GM12864 (cell line): ENCODE measurements around the gene MINPP1.
"Not testable (repeated sequence)": the region's sequence is repeated elsewhere in the genome, so short reads cannot be mapped to it uniquely, and the experiment has no call there.

ENCODE experiments used
- DNase-seq: peaks from one replicate; pipeline ENCODE4 v3.0.0-alpha.2; 2011; ENCODE audit warnings: low read depth
- H3K4me3 ChIP-seq: 2 replicates; pipeline ENCODE4 v1.5.1; 2011; ENCODE audit warnings: mild to moderate bottlenecking, low read depth, low read length, control low read depth
- CTCF ChIP-seq: IDR thresholded peaks from 2 replicates; pipeline ENCODE4 v1.5.1; 2011; ENCODE audit warnings: low read depth, mild to moderate bottlenecking, moderate library complexity, low read length, control low read depth, inconsistent platforms; ENCODE audit errors: missing control alignments

The MINPP1 gene

GRCh38 chr10:87504640-87505365 is at the start of gene MINPP1:
Gene MINPP1, plus strand, starts transcription at chr10:87504893. Its CDS starts 23 bp downstream, at chr10:87504916.
- DNase-seq = peak; percentile 51
- no peak for TF ChIP-seq CTCF
- H3K4me3 ChIP-seq = peak within 1 kb of the TSS; percentile 75

- not testable (repeated sequence) for H3K4me3 ChIP-seq, DNase-seq
These were observed 48.0 kb upstream of the MINPP1 start for GRCh38 chr10:87456586-87457220.

- DNase-seq, H3K4me3 ChIP-seq: not testable (repeated sequence)
These were observed 42.9 kb upstream of the MINPP1 start for GRCh38 chr10:87461751-87462150.

GRCh38 chr10:87466849-87467248 is 37.8 kb upstream of the MINPP1 start:
- H3K4me3 ChIP-seq, DNase-seq: not testable (repeated sequence)

- DNase-seq, H3K4me3 ChIP-seq: not testable (repeated sequence)
These were observed 16.0 kb upstream of the MINPP1 start for GRCh38 chr10:87488733-87489132.

- H3K4me3 ChIP-seq, DNase-seq: not testable (repeated sequence)
These were observed 14.4 kb upstream of the MINPP1 start for GRCh38 chr10:87490285-87490684.

GRCh38 chr10:87492450-87492849 is 12.2 kb upstream of the MINPP1 start:
- not testable (repeated sequence) for H3K4me3 ChIP-seq, DNase-seq

GRCh38 chr10:87495446-87495845 is 9.2 kb upstream of the MINPP1 start:
- not testable (repeated sequence) for H3K4me3 ChIP-seq, DNase-seq

GRCh38 chr10:87497386-87497785 is 7.3 kb upstream of the MINPP1 start:
- not testable (repeated sequence) for H3K4me3 ChIP-seq, DNase-seq

GRCh38 chr10:87498106-87498789 is 6.4 kb upstream of the MINPP1 start:
- not testable (repeated sequence) for DNase-seq, H3K4me3 ChIP-seq

- TF ChIP-seq CTCF = no peak
- no peak for DNase-seq
- H3K4me3 ChIP-seq = no peak overlapping the region
These were observed 4.0 kb upstream of the MINPP1 start for GRCh38 chr10:87500646-87501048.

- TF ChIP-seq CTCF = no peak
- no peak for DNase-seq
- no peak overlapping the region for H3K4me3 ChIP-seq
These were observed 1.3 kb upstream of the MINPP1 start for GRCh38 chr10:87503401-87503800.
